Vagina (tissue), 2 donors: Measurements from ENCODE around the gene STX5. TPM values are rescaled to one million over a fixed set of nuclear protein-coding genes. Genes with fewer than 3 reads are reported as not detected.

Experiments used
- DNase-seq, 2 donors: peaks; one replicate each; pipeline ENCODE4 v3.0.0-alpha.2; 2017; ENCODE audit errors: extremely low spot score in 2 of 2
- H3K27ac ChIP-seq: fragments of 200-600 bp; sonication (generic); one replicate; pipeline ENCODE4 v1.5.1; 2019
- H3K27me3 ChIP-seq: fragments of 200-600 bp; sonication (generic); one replicate; pipeline ENCODE4 v1.5.1; 2019
- H3K36me3 ChIP-seq, 2 donors: fragments of 200-600 bp; sonication (generic); one replicate each; pipeline ENCODE4 v1.5.1; 2017 to 2019
- H3K4me1 ChIP-seq: fragments of 200-600 bp; sonication (generic); one replicate; pipeline ENCODE4 v1.5.1; 2019
- H3K4me3 ChIP-seq, 2 donors: fragments of 200-600 bp; sonication (generic); 1 replicate in 1 of 2; 2 replicates in 1 of 2; pipeline ENCODE4 v1.5.1; 2016 to 2019
- H3K9me3 ChIP-seq: fragments of 200-600 bp; sonication (generic); one replicate; pipeline ENCODE4 v1.5.1; 2019
- POLR2A ChIP-seq, 2 donors: fragments of 450-650 bp; IDR thresholded peaks; one replicate each; pipeline ENCODE4 v1.6.1; 2017; ENCODE audit warnings: antibody characterized with exemption in 2 of 2, mild to moderate bottlenecking in 2 of 2, moderate library complexity in 2 of 2
- POLR2AphosphoS5 ChIP-seq, 2 donors: sonication (generic); formaldehyde crosslinking; IDR thresholded peaks; one replicate each; pipeline ENCODE4 v1.9.0; 2017; ENCODE audit warnings: antibody characterized with exemption in 2 of 2, mild to moderate bottlenecking in 2 of 2, low read depth in 1 of 2; ENCODE audit not compliant: insufficient read depth in 1 of 2
- intact Hi-C: fragments of 100-400 bp; cut with DNase I; formaldehyde crosslinking; loops from one replicate; pipeline ENCODE4 v1.15.1; 2023
- total RNA-seq: library from RNA; depleted of rRNA; stranded (reverse); fragments of >200 nt; gene quantifications from one replicate; pipeline ENCODE4 v1.2.3, GENCODE V29; 2016
- TF ChIP-seq, protein P1 (sequence below), 3 experiments: fragments of 450-650 bp in 2 of 3; fragments of 200-600 bp in 1 of 3; sonication (generic) in 1 of 3; IDR thresholded peaks; one replicate each; pipeline ENCODE4 v1.5.1; 2017 to 2019; ENCODE audit warnings: antibody characterized with exemption in 3 of 3, mild to moderate bottlenecking in 2 of 3, moderate library complexity in 2 of 3

Gene STX5
- total RNA-seq, 1 donor from 2014 or later: 35.6 TPM

DNA sequence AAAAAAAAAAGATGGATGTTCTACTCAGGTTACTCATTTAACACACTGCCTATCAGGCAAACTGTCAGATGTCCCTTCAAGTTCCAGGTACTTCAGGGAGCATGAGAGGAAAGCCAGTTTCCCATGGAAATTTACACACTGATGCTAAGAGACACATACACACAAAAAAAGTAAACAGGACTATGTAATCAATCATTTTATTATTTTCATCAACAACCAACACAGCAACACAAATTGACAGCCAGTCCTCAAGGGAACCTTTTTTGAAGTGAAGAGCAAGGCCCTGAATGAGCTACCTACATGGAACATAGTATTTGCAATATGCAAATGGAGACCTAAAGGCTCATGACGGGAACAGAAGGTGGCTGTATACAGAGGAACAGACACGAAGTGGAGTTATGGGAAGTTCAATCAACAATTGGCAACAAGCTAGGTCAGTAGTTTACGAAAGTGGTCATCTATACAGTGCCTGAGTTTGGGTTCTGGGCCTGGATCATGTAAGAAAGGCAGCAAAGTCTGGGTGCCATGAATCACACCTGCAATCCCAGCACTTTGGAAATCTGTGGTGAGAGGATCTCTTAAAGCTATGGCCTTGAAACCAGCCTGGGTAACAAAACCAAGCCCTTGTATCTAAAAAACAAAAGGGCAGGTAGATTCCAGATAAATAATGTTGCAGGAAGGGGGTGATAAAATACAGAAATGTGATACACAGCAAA lies 20.1 kb upstream of the STX5 start:
- Histone ChIP-seq H3K4me1 (peaks cover 29% of the 10 kb centered on the region), H3K27me3 (no peaks in the 10 kb centered on the region), H3K36me3 (peaks cover 0 to 21% of the 10 kb centered on the region in 2 donors), H3K4me3 (no peak overlapping the region), H3K9me3 (no peaks in the 10 kb centered on the region), H3K27ac (no peak overlapping the region)
- no peak for TF ChIP-seq POLR2A (IDR thresholded peaks at IDR 0.05)
- no peak for TF ChIP-seq POLR2AphosphoS5 (IDR thresholded peaks at IDR 0.05; ENCODE audit: insufficient read depth in 1 of 2, low read depth in 1 of 2)
- TF ChIP-seq, protein P1, sequence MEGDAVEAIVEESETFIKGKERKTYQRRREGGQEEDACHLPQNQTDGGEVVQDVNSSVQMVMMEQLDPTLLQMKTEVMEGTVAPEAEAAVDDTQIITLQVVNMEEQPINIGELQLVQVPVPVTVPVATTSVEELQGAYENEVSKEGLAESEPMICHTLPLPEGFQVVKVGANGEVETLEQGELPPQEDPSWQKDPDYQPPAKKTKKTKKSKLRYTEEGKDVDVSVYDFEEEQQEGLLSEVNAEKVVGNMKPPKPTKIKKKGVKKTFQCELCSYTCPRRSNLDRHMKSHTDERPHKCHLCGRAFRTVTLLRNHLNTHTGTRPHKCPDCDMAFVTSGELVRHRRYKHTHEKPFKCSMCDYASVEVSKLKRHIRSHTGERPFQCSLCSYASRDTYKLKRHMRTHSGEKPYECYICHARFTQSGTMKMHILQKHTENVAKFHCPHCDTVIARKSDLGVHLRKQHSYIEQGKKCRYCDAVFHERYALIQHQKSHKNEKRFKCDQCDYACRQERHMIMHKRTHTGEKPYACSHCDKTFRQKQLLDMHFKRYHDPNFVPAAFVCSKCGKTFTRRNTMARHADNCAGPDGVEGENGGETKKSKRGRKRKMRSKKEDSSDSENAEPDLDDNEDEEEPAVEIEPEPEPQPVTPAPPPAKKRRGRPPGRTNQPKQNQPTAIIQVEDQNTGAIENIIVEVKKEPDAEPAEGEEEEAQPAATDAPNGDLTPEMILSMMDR (IDR thresholded peaks at IDR 0.05): no peak
- intact Hi-C loops: no loop called here
- DNase-seq: no peak

DNA sequence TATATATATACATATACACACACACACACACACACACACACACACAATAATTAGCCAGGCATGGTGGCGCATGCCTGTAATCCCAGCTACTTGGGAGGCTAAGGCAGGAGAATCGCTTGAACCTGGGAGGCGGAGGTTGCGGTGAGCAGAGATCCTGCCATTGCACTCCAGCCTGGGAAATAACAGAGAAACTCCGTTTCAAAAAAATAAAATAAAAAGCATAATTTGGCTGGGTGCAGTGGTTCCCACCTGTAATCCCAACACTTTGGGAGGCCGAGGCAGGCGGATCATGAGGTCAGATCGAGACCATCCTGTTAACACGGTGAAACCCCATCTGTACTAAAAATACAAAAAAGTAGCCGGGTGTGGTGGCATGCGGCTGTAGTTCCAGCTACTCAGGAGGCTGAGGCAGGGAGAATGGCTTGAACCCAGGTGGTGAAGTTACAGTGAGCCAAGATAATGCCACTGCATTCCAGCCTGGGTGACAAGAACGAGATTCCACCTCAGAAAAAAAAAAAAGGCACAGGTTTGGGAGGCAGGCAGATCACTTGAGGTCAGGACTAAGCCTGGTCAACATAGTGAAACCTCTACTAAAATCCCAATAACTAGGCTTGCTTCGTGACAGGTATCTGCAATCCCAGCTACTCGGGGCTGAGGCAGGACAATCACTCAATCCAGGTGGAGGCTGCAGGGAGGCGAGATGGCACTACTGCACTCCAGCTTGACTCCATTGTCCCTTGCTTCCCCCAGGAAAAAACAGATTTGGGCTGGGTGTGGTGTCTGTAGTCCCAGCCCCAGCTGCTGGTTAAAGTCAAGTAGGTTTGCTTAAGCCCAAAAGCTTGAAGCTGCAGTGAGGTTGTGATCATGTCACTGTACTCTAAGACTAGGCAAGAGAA lies 19.3 kb upstream of the STX5 start:
- TF ChIP-seq POLR2A (IDR thresholded peaks at IDR 0.05) (no peak), POLR2AphosphoS5 (IDR thresholded peaks at IDR 0.05; ENCODE audit: insufficient read depth in 1 of 2, low read depth in 1 of 2) (no peak)
- TF ChIP-seq, protein P1 (IDR thresholded peaks at IDR 0.05): no peak
- Histone ChIP-seq H3K9me3 (no peaks in the 10 kb centered on the region), H3K27me3 (no peaks in the 10 kb centered on the region), H3K27ac (no peak overlapping the region), H3K4me3 (no peak overlapping the region), H3K4me1 (peaks cover 21% of the 10 kb centered on the region), H3K36me3 (peaks cover 0 to 21% of the 10 kb centered on the region in 2 donors)
- no peak for DNase-seq
- intact Hi-C loops: no loop called here

DNA sequence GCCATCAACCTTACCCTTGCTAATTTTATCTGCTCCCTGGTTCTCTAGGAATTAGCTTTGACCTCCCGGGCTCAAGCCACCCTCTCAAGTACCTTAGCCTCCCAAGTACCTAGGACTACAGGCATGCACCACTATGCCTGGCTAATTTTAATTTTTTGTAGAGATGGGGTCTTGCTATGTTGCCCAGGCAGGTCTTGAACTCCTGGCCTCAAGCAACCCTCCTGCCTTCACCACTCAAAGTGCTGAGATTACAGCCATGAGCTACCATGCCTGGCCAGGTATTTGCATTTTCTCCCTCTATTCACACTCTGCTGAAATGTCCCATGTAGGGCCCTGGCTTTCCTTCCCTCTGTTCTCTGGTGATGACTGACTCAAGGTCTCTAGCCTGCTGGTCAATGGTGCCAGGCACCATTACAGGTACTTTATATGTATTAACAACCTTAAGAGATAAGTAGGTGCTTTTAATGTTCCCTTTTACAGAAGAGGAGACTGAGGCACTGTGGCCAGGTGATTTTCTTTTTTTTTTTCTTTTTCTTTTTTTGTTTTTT lies 16.0 kb upstream of the STX5 start:
- no peak for TF ChIP-seq POLR2AphosphoS5 (IDR thresholded peaks at IDR 0.05; ENCODE audit: insufficient read depth in 1 of 2, low read depth in 1 of 2)
- TF ChIP-seq, protein P1 (IDR thresholded peaks at IDR 0.05): no peak
- TF ChIP-seq POLR2A (IDR thresholded peaks at IDR 0.05): no peak
- intact Hi-C loops: no loop called here
- DNase-seq: no peak
- Histone ChIP-seq H3K27ac (no peak overlapping the region), H3K4me3 (no peak overlapping the region), H3K9me3 (no peaks in the 10 kb centered on the region), H3K4me1 (peaks cover 1% of the 10 kb centered on the region), H3K27me3 (no peaks in the 10 kb centered on the region), H3K36me3 (peaks cover 0 to 11% of the 10 kb centered on the region in 2 donors)

DNA sequence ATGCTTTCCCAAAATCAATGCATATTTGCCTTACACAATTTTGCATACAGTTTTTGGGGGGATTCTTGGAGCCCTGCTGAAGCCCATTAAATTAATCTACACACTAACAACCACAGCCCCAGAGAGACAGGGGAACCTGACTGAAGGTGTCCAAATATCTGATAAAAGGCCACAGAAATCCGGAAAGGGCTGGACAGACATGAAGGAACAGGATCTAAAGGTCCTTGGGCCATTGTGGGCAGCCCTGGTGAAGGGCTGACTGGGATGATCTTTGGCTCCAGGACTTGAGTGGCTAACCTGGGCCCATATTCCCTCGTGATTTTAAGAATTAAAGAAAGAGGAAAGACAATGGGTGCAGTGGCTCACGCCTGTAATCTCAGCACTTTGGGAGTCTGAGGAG lies 14.3 kb upstream of the STX5 start:
- no peaks in the 10 kb centered on the region for H3K9me3 ChIP-seq
- H3K4me3 ChIP-seq: no peak overlapping the region
- H3K27ac ChIP-seq: no peak overlapping the region
- no peaks in the 10 kb centered on the region for H3K27me3 ChIP-seq
- no peak for DNase-seq
- TF ChIP-seq, protein P1 (IDR thresholded peaks at IDR 0.05): no peak
- no peak for TF ChIP-seq POLR2AphosphoS5 (IDR thresholded peaks at IDR 0.05; ENCODE audit: insufficient read depth in 1 of 2, low read depth in 1 of 2)
- no peak for TF ChIP-seq POLR2A (IDR thresholded peaks at IDR 0.05)
- no peaks in the 10 kb centered on the region for H3K36me3 ChIP-seq
- intact Hi-C loops: no loop called here
- peaks cover 10% of the 10 kb centered on the region for H3K4me1 ChIP-seq
